Measurements from ENCODE around the gene ROR1.

ROR1 gene

GRCh38 chr1:63742526-63742925, 31.3 kb upstream of the ROR1 start:
- TF ChIP-seq CTCF (IDR thresholded peaks at IDR 0.05): no peak
- Histone ChIP-seq H3K9me3 (no peaks in the 10 kb centered on the region), H3K4me1 (ENCODE audit: control insufficient read depth in 1 of 2, insufficient read depth in 1 of 2, low read depth in 1 of 2, low read length in 1 of 2) (peaks cover 0 to 7% of the 10 kb centered on the region in 2 experiments), H3K27me3 (no peaks in the 10 kb centered on the region), H3K4me3 (ENCODE audit: low read depth in 1 of 2, low read length in 1 of 2) (no peak overlapping the region), H3K36me3 (no peaks in the 10 kb centered on the region), H3K27ac (no peak overlapping the region)

GRCh38 chr1:63743781-63744180, 30.0 kb upstream of the ROR1 start:
- Histone ChIP-seq H3K36me3 (no peaks in the 10 kb centered on the region), H3K27me3 (no peaks in the 10 kb centered on the region), H3K4me1 (ENCODE audit: control insufficient read depth in 1 of 2, insufficient read depth in 1 of 2, low read depth in 1 of 2, low read length in 1 of 2) (peaks cover 0 to 7% of the 10 kb centered on the region in 2 experiments), H3K9me3 (no peaks in the 10 kb centered on the region), H3K27ac (no peak overlapping the region), H3K4me3 (ENCODE audit: low read depth in 1 of 2, low read length in 1 of 2) (no peak overlapping the region)
- TF ChIP-seq CTCF (IDR thresholded peaks at IDR 0.05): no peak

GRCh38 chr1:63746129-63746864, 27.5 kb upstream of the ROR1 start:
- Histone ChIP-seq H3K9me3 (no peaks in the 10 kb centered on the region), H3K4me1 (ENCODE audit: control insufficient read depth in 1 of 2, insufficient read depth in 1 of 2, low read depth in 1 of 2, low read length in 1 of 2) (peaks cover 0 to 7% of the 10 kb centered on the region in 2 experiments), H3K4me3 (ENCODE audit: low read depth in 1 of 2, low read length in 1 of 2) (no peak overlapping the region), H3K36me3 (no peaks in the 10 kb centered on the region), H3K27ac (no peak overlapping the region), H3K27me3 (no peaks in the 10 kb centered on the region)
- no peak for TF ChIP-seq CTCF (IDR thresholded peaks at IDR 0.05)

- H3K27ac ChIP-seq: no peak overlapping the region
- no peak overlapping the region for H3K4me3 ChIP-seq (ENCODE audit: low read depth in 1 of 2, low read length in 1 of 2)
- no peaks in the 10 kb centered on the region for H3K9me3 ChIP-seq
- no peak for TF ChIP-seq CTCF (IDR thresholded peaks at IDR 0.05)
- H3K36me3 ChIP-seq: no peaks in the 10 kb centered on the region
- H3K4me1 ChIP-seq (ENCODE audit: control insufficient read depth in 1 of 2, insufficient read depth in 1 of 2, low read depth in 1 of 2, low read length in 1 of 2): peaks cover 0 to 4% of the 10 kb centered on the region in 2 experiments
- H3K27me3 ChIP-seq: no peaks in the 10 kb centered on the region
These were observed 26.4 kb upstream of the ROR1 start for GRCh38 chr1:63747445-63747844.

GRCh38 chr1:63748046-63748580, 25.7 kb upstream of the ROR1 start:
- Histone ChIP-seq H3K9me3 (no peaks in the 10 kb centered on the region), H3K36me3 (no peaks in the 10 kb centered on the region), H3K27me3 (no peaks in the 10 kb centered on the region), H3K27ac (no peak overlapping the region), H3K4me1 (ENCODE audit: control insufficient read depth in 1 of 2, insufficient read depth in 1 of 2, low read depth in 1 of 2, low read length in 1 of 2) (no peaks in the 10 kb centered on the region), H3K4me3 (ENCODE audit: low read depth in 1 of 2, low read length in 1 of 2) (no peak overlapping the region)
- TF ChIP-seq CTCF (IDR thresholded peaks at IDR 0.05): no peak

All from neutrophil (primary cell).